GM12891 (cell line): ENCODE measurements around the gene CALML5. TPM values are rescaled to one million over a fixed set of nuclear protein-coding genes. Genes with fewer than 3 reads are reported as not detected.

ENCODE experiments used
- DNase-seq: peaks from one replicate; pipeline ENCODE4 v3.0.0; 2011; ENCODE audit warnings: low spot score; ENCODE audit not compliant: insufficient read length
- FAIRE-seq: peaks from 2 replicates; lab custom pipeline; 2011; peaks lifted over from hg19 to GRCh38; lab: Jason Lieb, UNC
- PAX5 ChIP-seq: IDR thresholded peaks from 2 replicates; pipeline ENCODE4 v1.6.1; 2011; ENCODE audit warnings: low read length, moderate library complexity, mild to moderate bottlenecking; ENCODE audit not compliant: insufficient read depth, severe bottlenecking
- POLR2A ChIP-seq: IDR thresholded peaks from 2 replicates; pipeline ENCODE4 v1.6.1; 2011; ENCODE audit warnings: low read depth, low read length, control low read depth
- POLR2AphosphoS5 ChIP-seq: IDR thresholded peaks from 2 replicates; pipeline ENCODE4 v1.6.1; 2011; ENCODE audit warnings: low read depth, low read length, control low read depth
- POU2F2 ChIP-seq: IDR thresholded peaks from 2 replicates; pipeline ENCODE4 v1.6.1; 2011; ENCODE audit warnings: low read depth, mild to moderate bottlenecking, control low read depth, low read length, moderate library complexity
- SPI1 ChIP-seq: IDR thresholded peaks from 2 replicates; pipeline ENCODE4 v1.6.1; 2011; ENCODE audit warnings: low read depth, low read length, control low read depth
- TAF1 ChIP-seq: IDR thresholded peaks from 2 replicates; pipeline ENCODE4 v1.6.1; 2011; ENCODE audit warnings: low read depth, low read length, control low read depth
- polyA plus RNA-seq: library from polyadenylated mRNA; unstranded; fragments of >200 nt; gene quantifications from one replicate; pipeline ENCODE4 v1.2.1, GENCODE V29; 2012; ENCODE audit warnings: low read depth, missing spikeins, inconsistent platforms; ENCODE audit not compliant: missing spikeins

CALML5 gene
- not detected for polyA plus RNA-seq

- DNase-seq (no peak), FAIRE-seq (no peak)
- TF ChIP-seq TAF1 (no peak), PAX5 (no peak), SPI1 (no peak), POLR2A (no peak), POLR2AphosphoS5 (no peak), POU2F2 (no peak)
Measured at GRCh38 chr10:5499493-5500140, at the start of gene CALML5. CALML5 (minus strand) TSS chr10:5499570; CDS start chr10:5499438, 132 bp downstream.

GRCh38 chr10:5547931-5548660, 48.7 kb upstream of the CALML5 start:
- DNase-seq (no peak), FAIRE-seq (no peak)
- no peak for TF ChIP-seq SPI1
- no peak for TF ChIP-seq PAX5
- TF ChIP-seq TAF1, result no peak
- TF ChIP-seq POLR2AphosphoS5, result no peak
- no peak for TF ChIP-seq POU2F2
- no peak for TF ChIP-seq POLR2A

GRCh38 chr10:5547681-5547930, 48.2 kb upstream of the CALML5 start:
- FAIRE-seq, result no peak
- TF ChIP-seq PAX5 (no peak), POLR2A (no peak), POLR2AphosphoS5 (no peak), SPI1 (no peak), POU2F2 (no peak), TAF1 (no peak)
- DNase-seq, result no peak

GRCh38 chr10:5546891-5547680, 47.7 kb upstream of the CALML5 start:
- FAIRE-seq, result no peak

GRCh38 chr10:5545778-5546710, 46.7 kb upstream of the CALML5 start:
- no peak for DNase-seq
- TF ChIP-seq PAX5 (no peak), POLR2A (no peak), TAF1 (no peak), POLR2AphosphoS5 (no peak), SPI1 (no peak), POU2F2 (no peak)
- FAIRE-seq, result no peak

More at GRCh38 chr10:5546891-5547680, 47.7 kb upstream of the CALML5 start:
- DNase-seq, result no peak
- TF ChIP-seq POLR2A, result no peak
- TF ChIP-seq TAF1, result no peak

- no peak for TF ChIP-seq POLR2A
- no peak for TF ChIP-seq PAX5
- no peak for TF ChIP-seq POLR2AphosphoS5
- no peak for TF ChIP-seq TAF1
- no peak for TF ChIP-seq POU2F2
- no peak for TF ChIP-seq SPI1
- no peak for FAIRE-seq
- no peak for DNase-seq
Measured at GRCh38 chr10:5545426-5545777, 46.0 kb upstream of the CALML5 start.

GRCh38 chr10:5545011-5545410, 45.6 kb upstream of the CALML5 start:
- no peak for DNase-seq
- TF ChIP-seq TAF1 (no peak), POLR2AphosphoS5 (no peak), POLR2A (no peak), POU2F2 (no peak), PAX5 (no peak), SPI1 (no peak)
- FAIRE-seq, result no peak

- DNase-seq, result no peak
- TF ChIP-seq SPI1 (no peak), PAX5 (no peak), POU2F2 (no peak), TAF1 (no peak), POLR2A (no peak), POLR2AphosphoS5 (no peak)
- FAIRE-seq, result no peak
Measured at GRCh38 chr10:5544216-5544805, 44.9 kb upstream of the CALML5 start.

- FAIRE-seq (no peak), DNase-seq (no peak)
- TF ChIP-seq POLR2AphosphoS5, result no peak
- TF ChIP-seq PAX5, result no peak
- no peak for TF ChIP-seq SPI1
- no peak for TF ChIP-seq POLR2A
- TF ChIP-seq TAF1, result no peak
- TF ChIP-seq POU2F2, result no peak
Measured at GRCh38 chr10:5543623-5544022, 44.3 kb upstream of the CALML5 start.
